ENCODE results near the gene TGFBR3L.
"Not testable (repeated sequence)": the region's sequence is repeated elsewhere in the genome, so short reads cannot be mapped to it uniquely, and the experiment has no call there.

Gene TGFBR3L

DNA sequence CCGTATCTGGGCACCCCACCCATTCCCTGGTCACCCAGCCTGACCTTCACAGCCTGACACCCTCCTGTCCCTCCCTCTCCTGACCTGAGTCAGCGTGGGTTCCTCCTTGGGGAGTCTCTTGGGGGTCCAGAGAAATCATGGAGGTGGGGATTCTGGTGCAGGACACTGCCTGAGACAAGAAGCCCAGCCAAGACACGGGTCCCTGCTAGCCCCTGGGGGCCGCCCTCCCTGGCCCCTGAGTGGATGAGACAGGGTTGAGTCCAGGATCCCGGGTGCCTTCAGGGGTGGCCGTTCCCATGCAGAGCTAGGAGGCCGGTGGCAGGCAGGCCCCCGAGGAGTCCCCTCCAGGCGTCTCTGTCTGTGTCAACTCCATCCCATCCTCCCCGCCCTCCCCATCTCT lies 9.4 kb upstream of the TGFBR3L start:
- no peak for DNase-seq

DNA sequence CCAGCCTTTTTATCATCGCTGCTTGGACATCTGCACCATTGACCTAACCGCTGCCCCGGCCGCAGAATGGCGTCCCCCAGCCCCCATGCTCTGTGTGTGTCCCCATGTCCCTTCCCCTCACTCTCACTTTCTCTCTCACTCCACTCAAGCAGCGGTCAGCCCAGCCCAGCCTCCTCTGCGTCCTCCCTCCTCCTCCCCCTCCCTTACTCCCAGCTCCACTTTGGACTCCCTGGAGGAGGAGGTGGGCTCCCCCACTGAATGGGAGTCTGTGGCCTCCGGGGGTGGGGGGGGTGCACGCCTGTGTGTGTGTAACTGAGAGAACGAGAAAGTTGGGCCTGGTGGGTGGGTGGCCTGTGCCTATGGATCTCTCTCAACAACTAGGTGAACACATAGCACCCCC lies 8.8 kb upstream of the TGFBR3L start:
- DNase-seq: no peak

DNA sequence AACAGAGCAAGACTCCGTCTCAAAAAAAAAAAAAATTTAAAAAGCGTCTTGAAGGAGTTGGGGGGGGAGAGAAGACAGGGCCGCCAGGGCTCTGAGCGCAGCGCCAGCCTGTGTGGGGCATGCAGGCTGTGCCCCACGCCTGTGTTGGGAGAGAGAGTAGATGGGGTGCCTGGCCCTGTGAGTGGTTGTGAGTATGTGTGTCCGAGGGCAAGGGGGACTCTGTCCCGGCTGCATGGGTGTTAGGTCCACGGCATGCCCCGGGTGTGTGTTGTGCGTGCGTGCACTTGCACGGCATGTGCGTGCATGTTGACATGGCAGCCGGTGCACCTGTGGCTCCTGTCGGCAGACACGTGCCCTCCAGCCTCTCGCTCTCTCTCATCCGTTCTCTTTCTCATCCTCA lies 7.5 kb upstream of the TGFBR3L start:
- DNase-seq: no peak

DNA sequence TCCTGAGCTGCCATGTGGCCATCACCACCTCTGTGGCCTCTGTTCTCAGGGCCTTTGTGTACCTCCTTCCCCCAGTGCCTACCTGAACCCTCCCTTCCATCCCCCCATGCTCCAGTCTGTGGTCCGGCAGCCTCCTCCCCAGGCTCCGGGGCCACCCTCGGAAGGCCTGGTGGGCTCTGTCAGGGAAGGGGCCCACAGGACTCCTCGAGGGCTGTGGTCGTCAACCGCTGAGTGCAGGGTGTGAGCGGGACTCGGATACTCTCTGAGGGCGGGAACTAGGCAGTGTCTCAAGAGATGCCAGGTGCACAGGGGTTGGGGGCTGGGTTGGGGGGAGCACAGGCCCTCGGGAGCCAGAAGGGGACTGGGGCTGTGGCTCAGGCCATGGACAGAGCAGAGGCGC lies 7.1 kb upstream of the TGFBR3L start:
- DNase-seq: no peak

DNA sequence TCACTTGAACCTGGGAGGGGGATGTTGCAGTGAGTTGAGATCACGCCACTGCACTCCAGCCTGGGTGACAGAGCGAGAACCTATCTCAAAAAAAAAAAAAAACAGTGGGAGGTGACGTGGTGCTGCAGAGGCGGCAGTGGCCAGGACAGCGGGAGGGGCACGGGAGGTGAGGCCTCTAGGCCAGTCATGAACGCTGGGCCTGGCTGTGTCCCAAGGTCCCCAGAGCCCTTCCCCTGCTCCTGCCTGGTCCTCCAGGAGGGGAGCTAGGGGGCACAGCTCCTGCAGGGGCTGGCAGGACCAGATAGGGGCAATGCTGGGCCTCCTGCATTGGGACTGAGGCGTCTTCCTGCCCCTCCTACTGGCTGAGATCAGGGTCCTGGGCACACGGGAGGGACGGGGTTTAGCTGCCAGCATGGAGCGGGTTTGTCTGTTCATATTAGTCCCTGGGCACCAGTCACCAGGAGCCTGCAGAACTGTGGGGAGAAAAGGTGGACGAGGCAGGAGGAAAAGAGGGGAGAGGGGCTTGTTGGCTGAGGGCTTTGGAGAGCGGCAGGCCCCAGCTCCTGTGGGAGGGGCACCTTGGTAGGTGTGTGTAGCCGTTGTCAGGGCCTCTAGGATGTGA lies 6.4 kb upstream of the TGFBR3L start:
- no peak for DNase-seq

DNA sequence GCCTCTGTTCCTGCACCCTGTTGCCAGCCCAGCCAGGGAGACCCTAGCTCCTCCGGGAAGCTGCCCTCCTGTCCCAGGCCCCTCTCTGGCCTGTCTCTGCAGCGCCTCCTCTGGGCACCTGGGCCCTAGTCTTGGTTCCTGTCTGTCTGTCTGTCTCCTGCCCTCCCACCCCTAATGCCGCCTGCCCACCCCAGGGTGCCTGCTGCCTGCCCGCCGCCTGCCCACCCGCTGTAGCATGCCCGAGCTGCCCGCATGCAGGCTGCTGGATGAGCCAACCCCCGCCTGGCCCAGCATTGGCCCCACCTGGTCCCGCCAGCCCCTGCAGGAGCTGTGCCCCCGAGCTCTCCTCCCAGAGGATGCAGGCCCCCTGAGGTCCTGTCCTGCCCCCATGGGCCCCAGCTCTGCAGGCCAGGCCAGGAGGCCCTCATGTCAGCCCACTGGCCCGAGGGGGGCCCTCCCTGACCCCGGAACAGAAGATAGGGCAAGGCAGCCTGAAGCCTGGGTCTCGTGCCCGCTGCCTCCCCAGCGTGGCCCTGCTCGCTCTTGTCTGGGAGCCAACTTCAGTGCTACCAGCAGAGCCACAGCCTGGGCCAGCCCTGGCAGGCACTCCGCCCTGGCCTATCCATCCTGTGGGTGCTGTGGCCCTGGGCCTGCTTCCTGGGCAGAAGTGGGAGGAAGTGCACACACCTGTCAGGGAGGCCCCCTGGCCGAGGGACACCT lies 5.7 kb upstream of the TGFBR3L start:
- no peak for DNase-seq

DNA sequence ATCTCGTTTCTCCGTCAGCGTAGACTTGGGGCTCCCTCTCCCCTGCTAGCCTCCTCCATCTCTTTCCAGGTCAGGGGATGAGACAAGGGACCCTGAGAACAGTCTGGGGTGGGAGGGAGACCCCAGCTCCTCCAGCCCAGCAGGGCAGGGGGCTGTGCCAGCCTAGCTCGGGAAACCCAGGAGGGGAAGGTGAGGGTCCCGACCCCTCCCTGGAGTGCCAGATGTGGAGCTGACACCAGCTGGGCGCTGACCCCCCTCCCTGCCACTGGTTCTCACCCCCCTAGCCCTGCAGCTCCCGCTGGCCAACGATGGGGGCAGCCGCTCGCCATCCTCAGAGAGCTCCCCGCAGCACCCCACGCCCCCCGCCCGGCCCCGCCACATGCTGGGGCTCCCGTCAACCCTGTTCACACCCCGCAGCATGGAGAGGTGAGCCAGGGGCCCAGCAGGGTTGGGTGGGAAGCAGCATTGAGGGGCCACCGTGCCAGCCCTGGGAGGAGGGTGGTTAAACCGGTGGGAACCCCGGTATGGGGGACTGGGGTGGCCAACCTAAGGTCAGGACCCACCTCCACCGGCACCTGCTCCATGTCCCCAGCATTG lies 5.1 kb upstream of the TGFBR3L start:
- no peak for DNase-seq

DNA sequence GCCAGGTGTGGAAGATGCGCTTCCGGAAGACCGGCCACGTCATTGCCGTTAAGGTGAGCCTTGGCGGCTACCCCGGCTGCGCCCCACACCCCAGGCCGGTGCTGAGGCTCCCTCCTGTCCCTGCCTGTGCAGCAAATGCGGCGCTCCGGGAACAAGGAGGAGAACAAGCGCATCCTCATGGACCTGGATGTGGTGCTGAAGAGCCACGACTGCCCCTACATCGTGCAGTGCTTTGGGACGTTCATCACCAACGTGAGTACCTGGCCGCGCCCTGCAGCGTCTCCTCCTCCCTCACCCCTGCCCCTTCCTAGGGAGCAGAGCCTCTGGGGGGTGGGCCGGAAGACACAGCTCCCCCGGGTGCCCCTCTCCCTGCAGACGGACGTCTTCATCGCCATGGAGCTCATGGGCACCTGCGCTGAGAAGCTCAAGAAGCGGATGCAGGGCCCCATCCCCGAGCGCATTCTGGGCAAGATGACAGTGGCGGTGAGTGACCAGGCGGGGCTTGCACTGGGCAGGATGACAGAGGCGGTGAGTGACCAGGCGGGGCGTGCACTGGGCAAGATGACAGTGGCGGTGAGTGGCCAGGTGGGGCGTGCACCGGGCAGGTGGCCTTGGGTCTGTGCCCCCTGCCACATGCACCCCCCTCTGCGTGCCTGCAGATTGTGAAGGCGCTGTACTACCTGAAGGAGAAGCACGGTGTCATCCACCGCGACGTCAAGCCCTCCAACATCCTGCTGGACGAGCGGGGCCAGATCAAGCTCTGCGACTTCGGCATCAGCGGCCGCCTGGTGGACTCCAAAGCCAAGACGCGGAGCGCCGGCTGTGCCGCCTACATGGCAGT lies 4.1 kb upstream of the TGFBR3L start:
- DNase-seq: no peak

DNA sequence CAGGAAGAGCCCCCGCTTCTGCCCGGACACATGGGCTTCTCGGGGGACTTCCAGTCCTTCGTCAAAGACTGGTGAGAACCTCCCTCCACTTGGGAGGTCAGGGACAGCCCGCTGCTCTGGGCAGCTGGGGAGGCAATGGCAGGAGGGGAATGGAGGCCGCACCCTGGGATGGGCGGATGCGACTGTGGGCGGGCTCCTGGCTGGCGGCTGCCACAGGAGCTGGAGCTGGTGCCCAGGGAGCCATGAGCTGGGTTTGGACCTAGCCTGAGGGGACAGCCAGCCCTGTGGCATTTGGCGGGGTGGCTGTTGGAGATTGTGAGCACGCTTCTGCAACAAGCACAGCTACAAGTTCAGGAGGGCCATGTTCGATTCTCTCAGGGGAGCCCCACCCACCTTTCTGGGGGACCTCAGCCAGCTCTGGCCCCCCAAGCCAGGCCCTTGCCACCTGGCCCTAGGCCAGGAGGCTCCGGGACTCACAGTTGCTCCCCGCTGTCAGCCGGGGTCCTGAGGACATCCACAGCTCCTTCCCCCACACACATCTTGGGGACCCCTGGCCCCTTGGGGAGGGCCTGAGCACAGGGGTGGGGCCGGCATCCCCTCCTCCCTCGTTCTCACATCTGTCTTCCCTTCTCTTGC lies 3.0 kb upstream of the TGFBR3L start:
- DNase-seq: no peak

DNA sequence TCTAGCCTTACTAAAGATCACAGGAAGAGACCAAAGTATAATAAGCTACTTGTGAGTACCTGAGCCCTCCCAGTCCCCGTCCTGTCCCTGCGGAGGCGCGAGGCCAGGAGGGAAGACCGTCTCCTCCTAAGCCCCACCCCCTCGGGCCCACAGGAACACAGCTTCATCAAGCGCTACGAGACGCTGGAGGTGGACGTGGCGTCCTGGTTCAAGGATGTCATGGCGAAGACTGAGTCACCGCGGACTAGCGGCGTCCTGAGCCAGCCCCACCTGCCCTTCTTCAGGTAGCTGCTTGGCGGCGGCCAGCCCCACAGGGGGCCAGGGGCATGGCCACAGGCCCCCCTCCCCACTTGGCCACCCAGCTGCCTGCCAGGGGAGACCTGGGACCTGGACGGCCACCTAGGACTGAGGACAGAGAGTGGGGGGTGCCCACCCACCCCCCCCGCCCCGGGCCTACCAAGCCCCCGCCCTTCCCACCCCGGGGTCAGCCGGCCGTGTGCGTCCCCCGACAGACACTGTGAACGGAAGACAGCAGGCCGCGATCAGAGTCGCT lies 2.4 kb upstream of the TGFBR3L start:
- no peak for DNase-seq

DNA sequence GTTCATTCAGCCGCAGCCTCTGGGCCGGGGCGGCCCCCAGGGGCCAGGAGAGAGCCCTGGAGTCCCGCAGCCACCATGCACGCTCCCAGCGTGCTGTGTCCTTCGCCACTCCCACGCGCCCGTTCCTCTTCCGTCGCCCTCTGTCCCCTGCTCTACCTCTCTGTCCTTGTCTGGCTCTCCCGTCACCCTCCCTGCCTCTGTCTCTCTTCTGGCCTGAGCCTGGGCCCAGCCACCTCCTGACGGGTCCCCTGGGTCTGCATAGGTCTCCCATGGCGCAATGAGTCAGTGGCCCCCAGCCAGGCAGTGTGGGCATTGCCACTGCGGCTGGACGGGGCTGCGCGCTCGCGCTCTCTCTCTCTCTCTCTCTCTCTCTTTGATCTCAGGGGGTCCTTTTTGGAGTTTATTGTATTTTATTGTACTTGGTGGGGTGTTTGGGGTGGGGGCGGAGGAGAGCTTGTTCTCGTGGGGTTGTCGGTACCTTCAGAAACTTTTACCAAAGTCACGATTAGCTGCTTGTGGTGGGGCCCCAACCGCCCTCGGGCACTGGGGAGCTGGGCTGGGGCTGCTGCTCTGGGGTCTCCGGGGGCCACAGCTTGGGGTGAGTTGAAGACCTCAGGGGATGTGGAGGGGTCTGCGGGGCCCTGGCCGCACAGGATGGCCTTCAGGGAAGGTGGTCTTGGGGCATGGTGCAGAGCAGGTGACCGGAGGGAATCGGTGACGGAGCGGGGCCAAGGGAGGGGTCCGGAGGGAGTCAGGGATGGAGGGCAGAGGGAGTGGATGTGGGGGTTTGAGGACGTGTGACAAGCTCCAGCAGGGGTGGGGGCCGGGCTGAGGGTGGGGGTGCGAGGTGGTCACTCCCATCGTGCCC lies 1.7 kb upstream of the TGFBR3L start:
- no peak for DNase-seq

DNA sequence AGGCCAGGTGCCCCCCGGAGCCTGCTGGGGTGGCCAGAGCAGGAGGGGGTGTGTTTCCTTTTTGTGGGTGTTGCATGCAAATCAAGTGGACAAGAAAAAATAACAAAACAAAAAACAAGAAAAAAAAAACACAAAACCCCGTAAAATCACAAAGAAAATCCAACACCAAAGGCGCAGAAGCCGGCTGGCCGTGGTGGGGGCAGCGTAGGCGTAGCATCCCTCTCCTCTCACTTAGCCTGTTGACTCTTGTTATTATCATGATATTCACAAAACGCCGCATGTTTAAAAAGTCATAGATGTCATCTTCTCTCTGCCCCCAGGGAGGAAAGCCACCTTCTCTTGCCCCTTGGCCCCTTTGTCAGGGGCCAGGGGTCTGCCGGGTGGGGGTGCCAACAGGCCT lies 978 bp upstream of the TGFBR3L start:
- no peak for DNase-seq

DNA sequence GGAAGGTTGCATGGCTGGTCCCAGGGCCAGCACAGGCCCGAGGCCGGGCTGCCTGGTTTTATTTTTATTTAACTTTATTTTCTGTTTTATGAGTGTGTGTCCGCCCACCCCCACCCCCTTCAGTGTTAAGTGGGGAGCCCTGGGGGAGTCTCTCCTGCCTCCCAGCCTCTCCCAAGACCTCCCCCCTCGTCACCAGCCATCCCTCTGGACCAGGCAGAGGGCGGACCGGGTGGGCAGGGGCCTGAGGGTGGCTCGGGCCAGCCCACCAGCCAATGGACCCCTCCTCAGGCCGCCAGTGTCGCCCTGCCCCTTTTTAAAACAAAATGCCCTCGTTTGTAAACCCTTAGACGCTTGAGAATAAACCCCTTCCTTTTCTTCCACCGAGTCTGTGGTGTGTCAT lies 531 bp upstream of the TGFBR3L start:
- DNase-seq: no peak

DNA sequence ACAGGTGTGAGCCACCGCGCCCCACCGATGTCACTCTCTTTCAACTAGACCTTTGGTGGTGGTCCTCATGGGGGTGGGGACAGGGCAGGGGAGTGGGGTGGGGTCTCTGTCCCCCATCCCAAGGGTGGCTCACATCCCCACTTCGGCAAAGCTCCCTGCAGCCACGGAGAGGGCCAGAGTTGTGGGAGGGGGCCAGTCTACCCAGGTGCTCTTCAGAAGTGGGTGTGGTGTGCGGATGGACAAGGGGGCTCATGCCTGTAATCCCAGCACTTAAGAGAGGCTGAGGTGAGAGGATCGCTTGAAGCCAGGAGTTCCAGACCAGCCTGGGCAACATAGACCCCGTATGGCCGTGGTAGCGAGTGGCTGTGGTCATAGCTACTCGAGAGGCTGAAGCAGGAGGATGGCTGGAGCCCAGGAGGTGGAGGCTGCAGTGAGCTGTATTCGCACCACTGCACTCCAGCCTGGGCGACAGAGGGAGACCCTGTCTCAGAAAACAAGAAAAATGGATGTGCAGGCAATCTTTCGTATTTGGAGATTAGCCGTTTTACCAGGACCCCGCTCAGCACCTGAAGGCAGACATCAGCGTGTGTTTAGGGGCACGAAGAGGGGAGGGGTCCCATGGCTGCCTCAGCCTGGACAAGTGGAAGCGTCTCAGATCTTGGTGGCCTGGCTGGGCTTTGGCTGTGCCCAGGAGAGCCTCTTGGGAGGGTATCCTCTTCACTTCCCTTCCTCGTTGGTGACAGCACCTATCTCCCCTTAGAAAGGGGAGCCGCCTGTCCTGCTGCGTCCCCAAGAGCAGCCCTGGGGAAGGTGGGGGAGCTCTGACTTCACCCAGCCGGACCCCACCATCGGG lies 846 bp downstream of the TGFBR3L start:
- DNase-seq: no peak

DNA sequence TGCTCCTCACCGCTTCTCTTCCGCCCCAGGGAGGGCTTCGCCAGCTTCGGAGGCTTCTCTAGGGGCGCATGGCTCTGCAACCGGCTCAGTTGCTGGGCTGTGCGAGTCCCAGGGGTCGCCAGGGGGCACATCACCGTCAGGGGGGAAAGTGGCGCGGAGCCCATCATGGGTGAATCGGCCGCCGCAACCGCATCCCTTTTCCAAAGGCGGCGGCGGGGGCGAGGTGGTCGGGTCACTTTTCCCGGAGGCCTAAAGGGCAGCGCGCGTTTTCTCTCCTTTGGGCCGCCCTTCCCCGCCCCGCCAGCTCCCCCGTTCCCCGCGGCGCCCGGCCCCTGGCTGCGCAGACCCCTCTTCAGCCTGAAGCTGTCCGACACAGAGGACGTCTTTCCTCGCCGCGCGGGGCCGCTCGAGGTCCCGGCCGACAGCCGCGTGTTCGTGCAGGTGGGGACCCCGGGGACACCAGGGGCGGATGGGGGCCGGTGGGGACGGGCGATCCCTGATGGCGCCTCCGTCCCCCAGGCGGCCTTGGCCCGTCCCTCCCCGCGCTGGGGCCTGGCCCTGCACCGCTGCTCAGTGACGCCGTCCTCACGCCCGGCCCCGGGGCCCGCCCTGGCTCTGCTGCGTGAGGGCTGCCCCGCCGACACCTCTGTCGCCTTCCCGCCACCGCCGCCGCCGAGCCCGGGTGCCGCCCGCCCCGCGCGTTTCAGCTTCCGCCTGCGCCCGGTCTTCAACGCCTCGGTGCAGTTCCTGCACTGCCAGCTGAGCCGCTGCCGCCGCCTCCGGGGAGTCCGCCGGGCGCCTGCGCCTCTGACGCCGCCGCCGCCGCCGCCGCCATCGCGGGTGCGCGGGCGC lies 1.7 kb downstream of the TGFBR3L start:
- peak; percentile 55 for DNase-seq

DNA sequence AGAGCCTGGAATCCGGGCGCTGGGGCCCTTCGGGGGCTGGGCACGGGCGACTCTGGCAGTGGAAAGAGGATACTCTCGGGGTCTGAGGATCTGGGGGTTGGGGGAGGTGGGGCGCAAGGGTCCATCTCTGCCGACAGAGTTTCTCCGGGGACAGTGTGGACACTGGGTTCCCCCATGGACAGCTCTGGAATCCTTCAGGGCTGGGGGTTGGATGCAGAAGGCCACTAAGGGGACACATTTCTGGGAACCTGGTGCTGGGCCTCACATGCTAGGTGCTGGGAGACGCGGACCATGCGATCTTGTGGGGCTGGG lies 2.3 kb downstream of the TGFBR3L start:
- DNase-seq: no peak

DNA sequence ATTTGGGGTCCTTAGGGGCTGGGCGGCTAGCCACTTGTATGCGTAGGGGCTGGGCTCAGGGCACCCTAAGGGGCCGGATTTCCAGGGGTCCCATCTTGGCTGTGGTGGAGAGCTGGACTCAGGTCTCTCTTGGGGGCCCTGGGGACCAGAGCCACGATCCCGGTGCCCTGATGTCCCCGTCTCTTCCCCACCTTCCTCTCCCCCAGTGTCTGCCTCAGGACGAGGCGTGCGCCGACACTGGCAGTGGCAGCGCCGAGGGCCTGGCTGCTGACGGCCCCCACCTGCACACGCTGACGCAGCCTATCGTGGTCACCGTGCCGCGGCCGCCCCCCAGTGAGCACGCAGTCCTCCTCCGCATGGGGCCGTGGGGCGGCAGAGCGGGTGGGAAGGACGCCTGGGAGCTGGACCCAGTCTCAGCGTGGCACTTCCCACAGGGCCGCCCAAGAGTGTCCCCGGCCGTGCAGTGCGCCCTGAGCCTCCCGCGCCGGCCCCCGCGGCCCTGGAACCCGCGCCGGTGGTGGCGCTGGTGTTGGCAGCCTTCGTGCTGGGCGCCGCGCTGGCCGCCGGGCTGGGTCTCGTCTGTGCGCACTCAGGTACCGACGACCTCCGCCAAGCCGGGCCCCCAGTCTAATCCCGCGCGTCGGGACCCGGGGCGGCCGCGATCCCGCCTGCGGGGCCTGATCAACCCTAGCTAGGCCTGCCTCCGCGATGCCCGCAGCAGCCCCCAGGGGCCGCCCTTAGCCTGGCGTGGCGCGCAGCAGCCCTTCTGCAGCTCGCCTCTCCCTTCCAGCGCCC lies 2.8 kb downstream of the TGFBR3L start:
- DNase-seq: peak; percentile 46

DNA sequence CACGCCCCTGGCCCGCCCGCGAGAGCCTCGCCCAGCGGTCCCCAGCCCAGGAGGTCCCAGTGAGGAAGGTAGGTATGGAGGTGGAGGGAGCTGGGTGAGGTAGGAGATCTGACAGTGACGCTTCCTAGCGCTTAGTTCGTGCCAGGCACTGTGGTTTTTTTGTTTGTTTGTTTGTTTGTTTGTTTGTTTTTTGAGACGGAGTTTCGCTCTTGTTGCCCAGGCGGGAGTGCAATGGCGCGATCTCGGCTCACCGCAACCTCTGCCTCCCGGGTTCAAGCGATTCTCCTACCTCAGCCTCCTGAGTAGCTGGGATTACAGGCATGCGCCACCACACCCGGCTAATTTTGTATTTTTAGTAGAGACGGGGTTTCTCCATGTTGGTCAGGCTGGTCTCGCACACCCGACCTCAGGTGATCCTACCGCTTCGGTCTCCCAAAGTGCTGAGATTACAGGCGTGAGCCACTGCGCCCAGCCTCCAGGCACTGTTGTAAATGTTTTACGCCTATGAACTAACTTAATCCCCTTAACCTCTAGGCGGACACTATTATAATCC lies 3.5 kb downstream of the TGFBR3L start:
- DNase-seq: not testable (repeated sequence)
